NCI-H2081 treated with DMSO at 0.1 percent for 48 hours (cell line): ENCODE results near the gene PEMT.
"Not testable (repeated sequence)": the region's sequence is repeated elsewhere in the genome, so short reads cannot be mapped to it uniquely, and the experiment has no call there.

Experiments
- DNase-seq: peaks from one replicate; lab custom pipeline; 2025; lab: John Stamatoyannopoulos, UW

The PEMT gene

GRCh38 chr17:17487998-17488397 lies 103.5 kb downstream of the PEMT start:
- DNase-seq: no peak

GRCh38 chr17:17486416-17486815 lies 105.1 kb downstream of the PEMT start:
- DNase-seq: not testable (repeated sequence)

- DNase-seq: no peak
Observed at GRCh38 chr17:17485420-17485819, 106.1 kb downstream of the PEMT start.

GRCh38 chr17:17484451-17484899 lies 107.0 kb downstream of the PEMT start:
- no peak for DNase-seq

GRCh38 chr17:17481860-17482259 lies 109.6 kb downstream of the PEMT start:
- no peak for DNase-seq

- no peak for DNase-seq
Observed at GRCh38 chr17:17480593-17481148, 110.8 kb downstream of the PEMT start.

GRCh38 chr17:17479209-17479608 lies 112.3 kb downstream of the PEMT start:
- no peak for DNase-seq

GRCh38 chr17:17476865-17477467 lies 114.5 kb downstream of the PEMT start, which contains the start of gene MED9:
MED9 (plus strand) TSS chr17:17477000; CDS start chr17:17477042, 42 bp downstream.
- peak; percentile 33 for DNase-seq

GRCh38 chr17:17474341-17474740 lies 117.2 kb downstream of the PEMT start:
- no peak for DNase-seq

- no peak for DNase-seq
Observed at GRCh38 chr17:17472333-17472920, 119.1 kb downstream of the PEMT start.

GRCh38 chr17:17469996-17470395 lies 121.5 kb downstream of the PEMT start:
- no peak for DNase-seq

- no peak for DNase-seq
Observed at GRCh38 chr17:17469358-17469757, 122.2 kb downstream of the PEMT start.

- DNase-seq: no peak
Observed at GRCh38 chr17:17468217-17469010, 123.1 kb downstream of the PEMT start.

GRCh38 chr17:17467720-17468119 lies 123.8 kb downstream of the PEMT start:
- DNase-seq: no peak

GRCh38 chr17:17467016-17467415 lies 124.5 kb downstream of the PEMT start:
- DNase-seq: no peak

GRCh38 chr17:17466511-17466910 lies 125.0 kb downstream of the PEMT start:
- no peak for DNase-seq

GRCh38 chr17:17465878-17466277 lies 125.6 kb downstream of the PEMT start:
- DNase-seq: not testable (repeated sequence)

- no peak for DNase-seq
Observed at GRCh38 chr17:17463821-17464220, 127.7 kb downstream of the PEMT start.

- DNase-seq: no peak
Observed at GRCh38 chr17:17462048-17462824, 129.3 kb downstream of the PEMT start.

GRCh38 chr17:17460038-17460437 lies 131.5 kb downstream of the PEMT start:
- no peak for DNase-seq

- no peak for DNase-seq
Observed at GRCh38 chr17:17457680-17458079, 133.8 kb downstream of the PEMT start.

- no peak for DNase-seq
Observed at GRCh38 chr17:17456251-17456650, 135.3 kb downstream of the PEMT start.
